HG03175 (cell line): ENCODE data around the gene KCNMA1.

ENCODE experiments used
- ATAC-seq: cut with Tn5 transposase; IDR thresholded peaks from one replicate; pipeline ENCODE4 v1.9.1; 2021; ENCODE audit warnings: mild to moderate bottlenecking, moderate library complexity; ENCODE audit not compliant: unreplicated experiment

Gene KCNMA1

DNA sequence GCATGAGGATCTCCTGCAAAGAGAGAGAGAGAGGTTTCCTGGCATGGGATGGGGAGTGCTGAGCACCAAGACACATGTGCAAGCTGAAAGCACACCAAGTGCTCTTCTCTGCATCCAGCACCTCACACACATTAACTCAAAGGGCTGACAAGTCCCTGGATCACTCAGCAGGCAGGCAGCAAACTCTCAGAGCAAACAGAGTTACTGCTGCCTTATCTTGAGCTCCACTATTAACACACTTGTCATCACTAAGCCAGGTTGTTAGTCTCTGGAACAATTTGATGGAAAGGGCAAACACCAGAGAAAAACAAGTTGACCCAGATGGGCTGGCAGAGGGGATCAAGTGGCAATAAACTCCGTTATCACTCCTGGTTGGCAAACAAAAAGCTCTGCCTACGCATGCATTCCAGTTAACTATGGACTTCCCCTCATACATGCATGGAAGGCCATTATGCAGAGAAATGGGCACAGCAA lies 349.9 kb downstream of the KCNMA1 start:
- no peak for ATAC-seq

DNA sequence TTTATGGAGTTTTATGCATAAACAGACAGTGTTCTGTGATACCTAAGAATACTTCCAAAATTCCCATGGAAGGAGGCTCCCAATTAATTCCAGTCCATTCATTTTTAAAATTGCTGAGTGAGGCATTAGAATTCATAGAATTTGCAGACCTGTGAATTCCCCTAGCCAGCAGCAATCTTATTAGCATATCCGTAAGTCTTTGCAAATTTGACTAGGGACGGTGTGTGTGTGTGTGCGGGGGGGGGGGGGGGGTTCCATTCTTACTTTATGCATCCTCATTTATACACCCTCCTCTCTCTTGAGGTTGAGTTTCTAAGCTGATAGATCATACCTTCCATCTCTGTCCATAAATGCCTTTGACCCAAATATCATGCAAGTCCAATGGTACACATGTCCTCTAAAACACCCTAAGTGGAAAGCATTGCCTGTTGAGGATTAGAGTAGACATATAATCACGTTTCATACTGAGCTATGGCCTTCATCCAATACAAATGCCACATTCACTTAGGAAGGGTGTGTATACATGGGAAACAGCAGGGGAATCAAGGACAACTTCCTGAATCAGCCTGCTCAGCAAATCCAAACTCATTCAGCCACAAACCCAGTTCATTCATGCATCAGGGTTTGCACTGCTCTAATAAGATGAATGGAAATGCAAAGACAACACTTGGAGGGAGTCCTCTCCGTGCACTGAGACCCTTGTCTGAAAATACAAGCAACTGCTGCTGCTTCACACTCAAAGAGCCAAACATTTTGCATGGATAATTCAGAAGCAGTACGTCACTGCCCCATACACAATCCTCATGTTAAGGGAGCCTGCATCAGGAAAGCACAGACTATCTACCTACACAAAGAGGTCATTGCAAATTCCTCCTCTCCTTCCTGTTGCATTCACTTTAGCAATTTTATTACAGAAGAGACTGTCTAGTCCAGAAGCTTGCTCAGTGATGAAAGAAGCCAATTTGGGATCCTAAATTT lies 350.8 kb downstream of the KCNMA1 start:
- no peak for ATAC-seq

DNA sequence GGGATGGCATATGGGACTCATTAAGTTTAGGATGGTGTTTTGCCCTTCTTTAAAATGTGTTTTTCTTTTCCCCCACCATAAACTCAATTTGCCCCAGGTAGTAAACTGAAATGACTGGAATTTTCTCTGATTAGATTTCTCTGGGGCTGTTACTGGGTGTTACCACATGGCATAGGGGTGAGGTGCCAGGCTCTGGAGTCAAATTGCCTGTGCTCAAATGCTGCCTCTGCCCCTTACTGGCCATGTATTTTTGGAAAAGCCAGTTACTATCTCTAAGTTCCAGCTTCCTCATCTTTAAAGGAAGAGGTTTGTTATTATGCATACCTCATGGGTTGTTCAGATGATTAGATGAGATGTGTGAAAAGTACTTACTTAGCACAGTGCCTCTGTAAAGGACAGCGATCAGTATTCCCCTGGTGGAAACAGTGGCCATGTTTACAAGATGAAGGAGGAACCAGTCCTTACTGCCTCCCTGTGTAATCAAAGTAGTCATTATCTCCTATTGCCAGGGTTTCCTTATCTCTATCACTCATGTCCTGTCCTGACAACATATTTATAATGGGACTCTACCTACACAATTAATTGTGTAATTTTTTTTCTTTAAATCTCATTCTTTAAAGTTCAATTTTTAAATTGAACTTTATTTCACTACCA lies 352.0 kb downstream of the KCNMA1 start:
- no peak for ATAC-seq

DNA sequence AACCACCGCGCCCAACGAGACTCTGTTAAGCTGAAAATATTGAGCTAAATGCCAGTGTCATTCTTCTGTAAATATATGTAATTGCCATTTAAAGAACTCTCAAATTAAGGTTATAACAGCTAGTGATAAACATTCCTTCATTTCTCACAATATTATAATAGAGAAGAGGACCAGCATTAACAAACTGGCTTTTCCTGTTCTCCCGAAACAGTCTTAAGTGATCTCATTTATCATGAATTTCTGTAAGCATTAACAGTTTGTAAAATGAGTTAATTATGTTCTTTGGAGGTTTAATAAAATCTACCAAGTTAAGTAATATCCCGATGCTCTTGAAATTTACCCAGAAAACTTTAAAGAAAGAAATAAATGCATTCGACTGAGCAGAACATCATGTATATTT lies 352.8 kb downstream of the KCNMA1 start:
- ATAC-seq, result no peak

DNA sequence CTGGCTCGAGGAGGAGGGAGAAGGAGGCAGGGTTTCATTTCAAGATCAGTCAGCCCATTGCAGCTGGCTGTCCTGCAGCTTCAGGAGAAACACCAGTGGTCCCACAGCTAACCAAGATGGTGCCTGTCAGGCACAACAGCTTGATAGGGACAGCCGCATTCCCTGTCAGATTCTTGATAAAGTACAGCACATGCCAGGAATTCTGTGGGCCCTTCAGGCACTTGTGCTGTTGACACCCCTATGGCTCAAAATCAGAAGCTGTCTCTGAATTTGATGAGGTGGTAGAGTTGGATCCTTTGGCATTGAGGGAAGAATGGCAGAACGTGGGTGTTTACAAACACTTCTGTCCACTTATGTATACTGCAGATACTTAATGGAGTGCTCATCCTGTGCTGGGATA lies 354.3 kb downstream of the KCNMA1 start:
- no peak for ATAC-seq

DNA sequence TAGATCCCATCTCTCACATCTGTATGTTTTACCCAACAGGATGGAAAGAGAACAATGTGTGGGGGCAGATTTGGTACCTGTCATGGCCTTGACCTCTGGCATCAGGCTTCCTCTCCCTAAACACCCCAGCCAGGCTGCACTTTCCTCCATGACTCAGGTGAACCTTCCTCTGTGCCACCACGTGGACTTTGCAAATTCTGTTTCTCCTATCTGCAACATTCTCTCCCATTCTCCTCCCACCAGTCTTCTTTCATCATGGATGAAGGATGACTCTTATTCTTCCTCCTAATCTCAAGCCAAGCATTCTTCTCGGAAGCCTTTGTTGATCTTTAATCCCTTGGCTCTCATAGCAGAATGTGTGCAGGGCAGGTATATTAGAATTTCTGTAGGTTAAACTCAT lies 355.4 kb downstream of the KCNMA1 start:
- no peak for ATAC-seq

DNA sequence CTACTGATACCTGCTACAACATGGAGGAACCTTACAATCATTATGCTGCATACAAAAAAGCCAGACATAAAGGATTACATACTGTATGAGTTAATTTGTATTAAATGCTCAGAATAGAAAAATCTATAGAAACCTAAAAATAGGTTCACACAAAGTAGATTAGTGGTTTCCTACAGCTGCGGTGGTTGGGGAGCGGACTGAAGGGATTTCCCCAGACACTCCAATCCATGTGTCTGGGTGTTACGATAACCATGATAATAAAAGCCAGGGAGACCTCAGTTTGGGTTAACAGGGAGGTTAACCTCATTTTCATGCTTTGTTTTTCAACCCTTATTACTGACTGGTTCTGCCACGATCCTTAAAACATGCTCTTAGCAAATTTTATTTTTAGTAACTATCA lies 355.9 kb downstream of the KCNMA1 start:
- ATAC-seq, result no peak

DNA sequence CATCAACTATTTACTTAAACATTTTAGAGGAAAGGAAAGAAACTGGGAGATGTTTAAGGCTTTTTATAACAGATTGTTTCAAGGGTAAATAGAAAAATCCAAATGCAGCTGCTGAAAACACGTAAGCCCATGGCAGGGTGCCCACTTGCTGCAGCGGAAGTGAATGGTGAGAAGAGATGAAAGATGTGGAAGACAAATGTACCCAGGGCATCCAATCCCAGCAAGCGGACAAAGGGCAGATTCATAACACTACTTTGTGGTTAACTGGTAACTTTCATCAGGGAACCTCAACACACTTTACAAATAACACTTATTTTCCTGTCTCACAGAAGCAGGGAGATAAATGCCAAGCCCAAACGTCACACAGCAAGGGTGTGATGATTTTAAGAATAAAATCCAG lies 358.4 kb downstream of the KCNMA1 start:
- ATAC-seq, result no peak

DNA sequence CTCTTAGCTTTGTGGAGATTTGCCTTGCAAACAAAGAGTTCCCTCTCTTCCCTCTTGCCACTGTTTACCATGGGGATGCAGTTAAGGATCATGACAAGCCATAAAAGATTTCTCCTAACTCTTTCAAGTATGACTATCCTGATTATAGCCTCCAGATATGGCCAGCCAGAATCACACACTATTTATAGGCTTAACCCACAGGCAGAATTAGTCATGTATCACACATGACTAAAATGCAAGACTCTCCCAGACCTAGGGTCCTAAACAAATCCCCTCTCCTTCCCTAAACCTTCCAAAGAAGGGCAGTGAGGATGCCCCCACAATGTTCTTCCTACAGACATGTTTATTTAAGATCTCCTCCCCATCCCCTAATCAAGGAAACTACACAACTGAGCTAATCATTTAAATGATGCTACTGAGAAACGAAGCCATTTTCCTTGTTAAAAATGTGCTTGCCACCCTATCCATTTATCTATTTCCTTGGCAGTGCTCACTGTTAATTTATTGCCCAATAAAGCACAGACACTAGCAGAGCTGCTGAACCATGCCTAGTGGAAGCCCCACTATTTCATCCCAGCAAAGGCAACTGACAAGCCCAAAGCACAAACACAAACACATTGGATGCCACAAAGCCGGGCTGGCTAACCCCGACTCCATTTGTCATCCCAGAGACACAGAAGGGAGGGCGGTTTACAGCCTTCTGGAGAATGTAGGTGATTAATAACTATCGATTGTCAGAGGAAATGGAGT lies 363.4 kb downstream of the KCNMA1 start:
- ATAC-seq, result no peak

DNA sequence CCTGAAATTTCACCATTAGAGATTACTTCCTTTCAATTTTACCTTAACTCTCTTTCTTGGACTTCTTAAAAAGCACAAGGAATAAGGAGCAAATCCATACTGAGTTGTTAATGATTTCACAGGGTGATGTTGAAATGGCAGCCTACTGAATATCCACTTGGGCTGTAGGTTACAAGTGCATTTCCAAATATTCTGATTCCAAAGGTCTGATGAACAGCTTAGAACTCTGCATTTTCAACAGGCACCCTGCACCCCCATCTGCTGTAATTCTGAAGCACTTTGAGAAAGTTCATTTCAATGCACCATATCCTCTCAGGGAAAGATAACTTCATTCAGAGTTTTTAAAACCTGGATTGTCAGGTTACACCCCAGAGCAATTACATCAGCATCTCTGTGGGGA lies 368.4 kb downstream of the KCNMA1 start:
- ATAC-seq, result no peak

DNA sequence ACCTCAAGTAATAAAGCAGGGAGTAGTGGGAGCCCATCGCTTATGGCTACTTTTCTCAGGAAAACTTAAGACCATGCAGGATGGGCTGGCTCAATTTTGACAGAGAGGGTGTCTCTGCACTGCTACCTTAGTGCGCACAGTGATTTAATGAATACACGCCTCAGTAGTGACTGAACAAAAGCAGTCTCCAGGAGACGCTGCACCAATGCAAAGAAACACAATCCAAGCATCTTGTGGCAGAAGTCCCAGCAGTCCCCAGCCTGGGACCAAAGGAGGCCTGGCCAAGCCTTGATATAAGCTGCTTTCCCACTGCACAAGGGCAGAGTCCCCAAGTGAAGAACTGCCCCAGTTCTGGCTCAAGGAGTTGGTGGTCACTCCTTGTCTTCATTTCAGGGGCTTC lies 368.9 kb downstream of the KCNMA1 start:
- ATAC-seq, result no peak

DNA sequence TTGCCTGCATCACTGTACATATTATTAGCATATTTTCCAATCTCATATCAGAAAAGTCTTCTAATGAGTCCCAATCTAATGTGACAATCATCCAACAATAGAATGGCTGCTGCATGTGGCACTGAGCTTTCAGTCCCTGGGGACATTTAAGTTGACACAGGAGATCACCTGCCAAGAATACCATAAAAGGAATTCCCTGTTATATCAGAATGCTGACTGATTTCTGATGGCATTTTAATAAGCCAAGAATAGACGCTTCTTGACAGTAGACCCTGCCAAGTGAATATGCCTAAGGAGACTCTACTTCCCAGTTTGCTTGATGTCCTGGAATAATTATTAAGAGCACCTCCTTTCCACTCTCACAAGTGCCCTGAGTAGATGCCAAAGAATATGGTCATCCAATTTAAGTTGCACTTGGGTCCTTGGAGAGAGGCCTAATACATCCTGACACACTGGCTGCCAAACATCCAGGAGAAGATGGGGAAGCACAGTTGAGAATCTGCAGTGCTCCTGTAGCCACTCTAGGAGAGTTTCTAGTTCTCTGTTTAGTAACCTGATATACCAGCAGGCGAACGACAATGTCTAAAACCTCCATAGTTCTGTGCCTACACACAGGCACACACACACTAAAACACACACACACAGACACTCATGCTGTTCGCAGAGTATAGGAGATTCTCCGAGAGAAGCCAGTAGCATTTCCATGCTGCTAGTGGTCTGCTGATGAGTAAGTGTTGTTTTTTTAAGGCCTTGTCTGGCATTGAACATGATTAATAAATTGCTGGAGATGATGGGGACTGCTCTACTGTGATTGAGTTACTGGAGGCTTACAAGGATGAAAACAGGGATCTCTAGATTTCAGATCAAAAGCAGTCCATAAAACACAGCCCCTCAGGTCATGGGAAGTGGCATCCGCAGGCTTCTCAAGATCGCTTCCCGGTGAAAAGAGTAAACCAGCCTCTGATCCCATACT lies 369.6 kb downstream of the KCNMA1 start:
- ATAC-seq, result no peak

DNA sequence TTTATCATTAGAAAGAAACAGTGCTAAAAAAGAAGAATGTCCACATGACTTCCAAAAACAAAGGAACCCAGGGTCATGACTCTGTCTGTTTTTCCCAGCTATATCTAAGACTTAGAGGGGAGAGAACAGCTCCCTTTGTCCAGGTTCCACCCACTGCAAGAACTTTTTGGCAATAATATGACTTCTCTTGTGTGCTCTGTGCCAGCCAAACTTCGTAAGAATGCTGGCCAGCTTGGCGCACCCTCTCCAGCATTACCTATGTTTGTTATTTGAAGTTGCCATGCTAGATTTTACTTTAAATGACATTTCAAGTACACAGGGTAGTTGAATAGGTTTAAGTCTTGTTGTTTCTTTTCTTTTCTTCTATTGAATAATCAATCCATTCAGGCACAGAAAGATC lies 371.4 kb downstream of the KCNMA1 start:
- no peak for ATAC-seq

DNA sequence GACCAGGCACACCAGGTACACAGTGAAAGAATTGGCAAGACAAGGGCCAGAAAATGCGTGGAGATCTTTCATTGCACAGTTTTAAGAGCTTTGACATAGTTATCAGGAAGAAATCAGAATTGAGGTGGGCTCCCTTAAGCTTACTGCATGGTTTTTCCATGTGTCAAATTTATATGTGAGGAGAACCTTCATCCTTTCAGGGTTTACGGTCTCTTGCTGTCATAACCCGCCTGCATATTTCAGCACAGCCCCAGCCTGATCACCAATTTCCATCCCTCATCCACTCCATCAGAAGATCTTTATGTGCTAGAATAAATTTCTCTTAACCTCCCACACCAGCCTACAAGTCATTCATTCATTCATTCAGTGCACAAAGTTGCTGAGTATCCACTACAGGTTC lies 373.1 kb downstream of the KCNMA1 start:
- ATAC-seq, result no peak

DNA sequence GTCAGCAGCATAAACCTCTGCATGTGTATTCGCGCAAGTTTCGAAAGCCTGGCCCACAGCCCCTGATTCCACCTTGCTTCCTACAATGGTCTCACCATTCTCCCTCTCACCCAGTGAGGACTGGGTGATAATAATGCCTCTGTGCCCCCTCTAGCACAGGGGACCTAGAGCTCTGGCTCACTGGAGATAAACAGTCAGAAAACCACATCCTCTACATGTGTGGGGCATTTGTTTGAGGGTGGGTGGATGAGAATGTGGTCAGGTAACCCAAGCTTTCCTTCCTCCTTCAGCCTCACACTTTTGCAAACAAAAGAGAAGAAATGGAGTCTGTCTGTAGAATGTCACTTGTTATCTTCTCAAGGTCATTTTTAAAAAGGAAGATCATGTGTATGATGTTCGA lies 373.5 kb downstream of the KCNMA1 start:
- peak; percentile 81 for ATAC-seq

DNA sequence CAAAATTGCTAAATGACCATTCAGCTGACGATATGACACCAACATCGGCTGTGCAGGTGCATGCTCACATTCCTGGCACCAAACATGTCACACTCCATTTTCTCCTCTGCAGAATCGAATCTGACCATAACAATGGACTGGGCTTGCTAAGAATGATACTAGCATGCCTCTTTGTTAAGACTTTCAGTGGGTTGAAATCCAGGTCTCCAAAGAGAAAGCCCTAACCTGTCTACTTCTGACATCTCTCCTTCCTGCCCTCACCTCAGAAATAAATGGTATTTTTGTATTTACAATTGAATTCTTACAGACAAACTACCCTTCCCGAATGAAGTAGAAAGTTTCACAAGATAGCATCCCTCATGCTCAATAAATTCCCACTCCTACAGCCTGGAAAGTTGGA lies 373.9 kb downstream of the KCNMA1 start:
- no peak for ATAC-seq

DNA sequence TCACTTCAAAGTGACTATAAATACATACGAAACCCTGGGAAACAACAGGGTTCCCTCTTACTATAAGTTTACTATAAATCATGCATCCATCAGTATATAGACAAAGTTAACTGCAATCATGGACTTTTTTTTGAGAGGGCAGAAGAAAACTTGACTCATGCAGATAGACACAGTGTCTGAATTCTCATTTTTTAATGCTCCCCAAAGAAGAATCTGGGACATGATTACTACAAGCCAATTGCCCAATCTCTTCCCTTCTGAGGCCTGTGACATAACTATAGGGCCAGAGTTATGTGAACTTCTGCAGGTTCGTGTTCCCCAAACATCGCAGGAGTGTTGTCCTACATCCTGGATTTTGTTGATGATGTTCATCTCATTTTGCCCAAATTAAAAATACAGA lies 376.5 kb downstream of the KCNMA1 start:
- ATAC-seq, result no peak

DNA sequence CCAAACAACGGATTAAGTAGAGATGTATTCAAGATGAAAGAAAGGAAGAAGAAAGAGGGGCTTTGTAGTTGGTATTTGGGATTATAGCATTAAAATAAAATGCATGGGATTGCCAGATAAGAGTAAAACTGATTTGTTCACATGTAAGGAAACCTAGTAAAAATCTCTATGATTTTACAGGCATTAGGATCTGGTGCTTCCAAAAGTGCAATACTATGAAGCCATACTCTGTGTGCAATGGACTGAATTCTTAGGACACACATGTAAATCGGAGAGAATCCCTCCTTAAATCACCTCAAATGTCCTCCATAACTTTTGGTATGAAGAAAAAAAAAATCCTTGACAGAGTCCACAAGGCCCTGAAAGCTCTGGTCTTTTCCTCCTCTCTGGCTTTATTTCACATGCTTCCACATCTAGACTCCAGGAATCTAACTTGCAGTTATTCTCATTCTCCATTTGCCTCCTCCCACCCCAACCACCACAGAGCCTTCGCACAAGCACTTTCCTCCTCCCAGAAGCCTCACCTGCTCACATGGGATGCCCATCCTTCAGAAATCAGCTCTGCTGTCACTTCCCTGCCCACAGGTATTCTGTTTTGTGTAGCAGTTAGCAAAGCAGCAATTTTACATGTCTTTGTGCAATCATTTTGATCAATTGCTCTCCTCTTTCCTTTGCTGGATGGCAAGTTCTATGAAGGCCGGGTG lies 378.3 kb downstream of the KCNMA1 start:
- ATAC-seq, result no peak

DNA sequence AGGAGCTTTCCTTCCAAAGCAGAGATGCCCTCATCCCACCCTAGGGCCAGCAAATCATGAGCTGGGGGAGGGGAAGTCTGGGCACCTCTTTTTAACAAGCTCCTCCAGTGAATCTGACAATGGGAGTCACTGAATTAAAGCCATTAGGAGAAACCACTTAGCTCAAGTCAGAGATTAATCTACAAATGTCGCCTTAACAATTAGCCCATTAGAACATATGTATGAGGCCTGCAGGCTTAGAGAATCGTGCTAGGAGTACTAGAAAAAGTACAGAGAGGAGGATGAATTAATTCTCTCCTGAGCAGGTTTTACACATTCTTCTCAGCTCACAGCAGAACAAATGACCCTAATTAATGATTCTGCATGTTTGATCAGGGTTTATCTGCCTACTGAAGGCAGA lies 381.3 kb downstream of the KCNMA1 start:
- ATAC-seq, result no peak
